Activated CD8-positive, alpha-beta memory T cell treated with anti-CD3 and anti-CD28 coated beads for 36 hours (primary cell): ENCODE measurements around the gene CTDSP1. TPM values are rescaled to one million over a fixed set of nuclear protein-coding genes. Genes with fewer than 3 reads are reported as not detected.

ENCODE experiments used
- CTCF ChIA-PET: fragments of 350-600 bp; sonication (Branson Sonifier 250); formaldehyde crosslinking; loops from one replicate; lab custom pipeline; 2021; ENCODE audit warnings: antibody characterized with exemption; lab: Charles Lee
- POLR2A ChIA-PET: fragments of 350-600 bp; sonication (Branson Sonifier 250); formaldehyde crosslinking; loops from one replicate; lab custom pipeline; 2021; ENCODE audit warnings: antibody characterized with exemption; lab: Charles Lee
- total RNA-seq, 2 experiments: library from RNA; stranded (reverse); gene quantifications; one replicate each; pipeline ENCODE4 v1.2.3, GENCODE V29; 2021

CTDSP1 gene, protein sequence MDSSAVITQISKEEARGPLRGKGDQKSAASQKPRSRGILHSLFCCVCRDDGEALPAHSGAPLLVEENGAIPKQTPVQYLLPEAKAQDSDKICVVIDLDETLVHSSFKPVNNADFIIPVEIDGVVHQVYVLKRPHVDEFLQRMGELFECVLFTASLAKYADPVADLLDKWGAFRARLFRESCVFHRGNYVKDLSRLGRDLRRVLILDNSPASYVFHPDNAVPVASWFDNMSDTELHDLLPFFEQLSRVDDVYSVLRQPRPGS
- 100 to 1,000 TPM; 100 to 104 TPM for total RNA-seq

DNA sequence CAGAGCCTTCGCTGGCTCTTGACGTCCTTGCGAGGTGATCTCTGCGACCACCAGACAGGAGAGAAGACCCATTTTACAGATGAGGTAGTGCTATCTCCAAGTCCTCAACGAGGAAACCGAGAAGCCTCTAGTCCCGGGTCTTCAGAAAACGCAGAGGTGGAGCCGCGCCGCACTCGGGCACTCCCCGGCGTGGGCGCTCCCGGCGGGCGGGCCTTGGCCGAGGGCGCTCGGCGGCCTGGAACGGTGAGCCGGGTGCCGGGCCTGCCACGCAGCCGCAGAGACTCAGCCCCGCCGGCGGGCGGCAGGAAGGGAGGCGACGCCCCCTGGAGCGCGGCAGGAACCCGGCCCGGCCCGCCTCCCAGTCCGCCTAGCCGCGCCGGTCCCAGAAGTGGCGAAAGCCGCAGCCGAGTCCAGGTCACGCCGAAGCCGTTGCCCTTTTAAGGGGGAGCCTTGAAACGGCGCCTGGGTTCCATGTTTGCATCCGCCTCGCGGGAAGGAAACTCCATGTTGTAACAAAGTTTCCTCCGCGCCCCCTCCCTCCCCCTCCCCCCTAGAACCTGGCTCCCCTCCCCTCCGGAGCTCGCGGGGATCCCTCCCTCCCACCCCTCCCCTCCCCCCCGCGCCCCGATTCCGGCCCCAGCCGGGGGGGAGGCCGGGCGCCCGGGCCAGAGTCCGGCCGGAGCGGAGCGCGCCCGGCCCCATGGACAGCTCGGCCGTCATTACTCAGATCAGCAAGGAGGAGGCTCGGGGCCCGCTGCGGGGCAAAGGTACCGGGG is at the start of gene CTDSP1:
Gene CTDSP1, plus strand, starts transcription at position 478 of the 776 bp plus-strand sequence. Its CDS starts 223 bp downstream, at position 701.
- CTCF ChIA-PET: interaction anchor here (0.7 to 1.1 kb wide), 3 partner anchors 109 to 170 kb away, joined by 3 to 4 read pairs (median 3); partner anchors contain the start of genes AAMP and PNKD

DNA sequence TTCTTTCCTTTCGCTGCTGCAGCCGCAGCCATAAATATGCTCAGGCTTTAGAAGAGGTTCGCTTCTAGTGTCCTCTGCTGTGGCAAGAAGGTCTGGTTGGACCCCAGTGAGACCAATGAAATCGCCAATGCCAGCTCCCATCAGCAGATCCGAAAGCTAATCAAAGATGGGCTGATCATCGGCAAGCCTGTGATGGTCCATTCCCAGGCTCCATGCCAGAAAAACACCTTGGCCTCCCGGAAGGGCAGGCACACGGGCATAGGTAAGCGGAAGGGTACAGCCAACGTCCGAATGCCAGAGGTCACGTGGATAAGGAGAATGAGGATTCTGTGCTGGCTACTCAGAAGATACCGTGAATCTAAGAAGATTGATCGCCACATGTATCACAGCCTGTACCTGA is 45.6 kb upstream of the CTDSP1 start:
- ChIA-PET CTCF (interaction anchor here (1.2 kb wide), 1 partner anchor 52 kb away, joined by 3 read pairs; no protein-coding TSS in a partner anchor), POLR2A (no interaction called here)

More for the DNA sequence above, at the start of gene CTDSP1:
- POLR2A ChIA-PET: interaction anchor here (0.6 to 0.7 kb wide), 2 partner anchors 853 to 879 kb away, joined by 3 to 4 read pairs; partner anchors contain the start of gene TUBA4B

DNA sequence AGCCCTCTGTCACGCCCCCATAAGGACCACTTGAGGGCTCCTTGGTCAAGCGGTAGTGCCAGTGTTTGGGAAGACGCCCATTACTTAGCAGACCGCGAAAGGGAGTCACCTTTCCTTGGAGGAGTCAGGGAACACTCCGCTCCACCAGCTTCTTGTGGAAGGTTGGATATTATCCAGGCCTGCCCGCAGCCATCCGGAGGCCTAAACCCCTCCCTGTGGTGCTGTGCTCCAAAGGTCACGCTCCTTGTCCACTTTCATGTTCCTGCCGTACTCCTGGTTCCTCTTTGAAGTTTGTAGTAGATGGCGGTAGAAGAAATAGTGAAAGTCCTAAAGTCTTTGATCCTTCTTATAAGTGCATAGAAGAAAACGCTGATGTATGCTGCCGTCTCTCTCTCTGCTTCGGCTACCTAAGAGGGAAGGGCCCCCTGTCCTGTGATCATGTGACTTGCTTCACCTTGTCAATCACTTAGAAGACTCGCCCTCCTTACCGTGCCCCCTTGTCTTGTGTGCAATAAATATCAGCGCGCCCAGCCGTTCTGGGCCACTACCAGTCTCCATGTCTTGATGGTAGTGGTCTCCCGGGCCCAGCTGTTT is 44.7 kb upstream of the CTDSP1 start:
- ChIA-PET CTCF (interaction anchor here (0.7 to 2.6 kb wide), 4 partner anchors 53 to 1290 kb away, joined by 3 to 13 read pairs (median 8); no protein-coding TSS in a partner anchor), POLR2A (no interaction called here)

DNA sequence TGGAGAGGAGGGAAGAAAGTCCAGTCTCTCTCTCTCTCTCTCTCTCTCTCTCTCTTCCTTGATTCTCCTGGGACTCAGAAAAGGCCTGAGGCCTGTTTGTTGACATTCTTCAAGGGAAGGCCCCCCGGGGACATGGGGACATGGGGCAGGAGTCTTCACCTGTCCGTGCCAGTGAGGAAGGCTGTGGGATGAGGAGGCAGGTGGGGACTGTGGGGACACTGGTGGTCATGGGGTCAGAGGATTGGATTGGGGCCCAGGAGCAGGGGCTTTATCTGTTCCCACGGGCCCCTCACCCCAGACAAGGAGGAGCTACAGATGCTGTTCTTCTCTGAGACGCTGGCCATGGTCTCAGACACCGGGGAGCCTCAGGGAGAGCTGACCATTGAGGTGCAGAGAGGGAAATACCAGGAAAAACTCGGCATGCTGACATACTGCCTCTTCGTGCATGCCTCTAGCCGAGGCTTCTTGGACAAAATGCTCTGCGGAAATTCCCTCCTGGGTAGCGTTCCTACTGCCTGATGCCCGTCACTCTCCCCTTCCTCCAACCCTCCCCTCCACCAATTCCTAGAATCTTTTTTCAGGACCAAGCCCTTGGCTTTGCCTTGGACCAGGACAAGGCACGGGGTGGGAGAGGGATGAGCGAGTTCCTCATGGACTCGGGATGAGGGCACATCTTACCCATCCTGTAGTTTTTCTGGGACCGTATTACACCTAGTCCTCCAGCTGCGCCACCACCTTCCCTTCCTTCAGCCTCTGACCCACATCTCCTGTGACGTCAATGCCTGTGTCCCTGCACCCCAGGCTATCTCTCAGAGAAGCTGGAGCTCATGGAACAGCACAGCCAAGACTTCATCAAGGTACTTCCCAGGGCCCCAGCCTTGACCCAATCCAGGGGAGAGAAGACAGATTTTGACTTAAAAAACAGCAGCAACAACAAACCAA is 42.2 kb upstream of the CTDSP1 start:
- ChIA-PET POLR2A (no interaction called here), CTCF (interaction anchor here (0.6 to 3.1 kb wide), 17 partner anchors 10 to 353 kb away, joined by 3 to 13 read pairs (median 4); partner anchors contain the start of genes AAMP, PNKD and TTLL4)

DNA sequence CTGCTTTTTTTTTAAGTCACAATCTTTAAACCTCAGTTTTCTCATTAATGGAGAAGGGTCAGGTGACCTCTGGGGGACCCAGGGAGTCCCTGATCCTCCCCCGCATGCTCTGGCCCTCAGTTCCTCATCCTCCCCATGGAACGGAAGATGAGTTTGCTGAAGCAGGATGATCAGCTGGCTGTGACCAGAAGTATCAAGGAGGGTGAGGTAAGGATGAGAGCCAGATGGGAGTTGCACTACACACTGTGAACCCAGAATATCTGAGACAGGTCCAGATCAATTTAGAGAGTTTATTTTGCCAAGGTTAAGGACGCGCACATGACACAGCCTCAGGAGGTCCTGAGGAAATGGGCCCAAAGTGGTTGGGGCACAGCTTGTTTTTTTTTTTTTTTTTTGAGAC is 39.2 kb upstream of the CTDSP1 start:
- ChIA-PET POLR2A (no interaction called here), CTCF (interaction anchor here (0.6 to 3.1 kb wide), 2 partner anchors 59 to 65 kb away, joined by 4 to 10 read pairs; no protein-coding TSS in a partner anchor)

DNA sequence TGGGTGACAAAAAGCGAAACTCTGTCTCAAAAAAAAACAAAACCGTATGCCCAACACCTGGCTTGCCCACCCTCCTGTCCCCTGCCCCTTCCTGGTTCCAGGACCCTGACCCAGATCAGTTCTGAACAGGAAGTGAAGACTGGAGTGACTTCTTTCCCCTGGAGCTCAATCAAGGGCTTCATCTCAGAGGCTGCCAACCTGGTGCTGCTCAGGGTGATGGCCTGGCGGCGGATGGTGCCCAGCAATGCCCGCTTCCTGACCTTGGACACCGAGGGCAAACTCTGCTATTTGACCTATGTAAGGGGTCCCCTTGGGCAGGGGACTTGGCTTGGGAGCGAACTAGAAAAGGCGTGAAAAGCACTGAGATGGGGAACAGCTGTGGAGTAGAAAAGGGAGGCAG is 37.1 kb upstream of the CTDSP1 start:
- ChIA-PET CTCF (interaction anchor here (1.0 kb wide), 1 partner anchor 46 kb away, joined by 3 read pairs; no protein-coding TSS in a partner anchor), POLR2A (no interaction called here)

GRCh38 chr2:218363736-218364135 is 35.9 kb upstream of the CTDSP1 start:
- POLR2A ChIA-PET: interaction anchor here (0.7 kb wide), 1 partner anchor 36 kb away, joined by 4 read pairs; no protein-coding TSS in a partner anchor

DNA sequence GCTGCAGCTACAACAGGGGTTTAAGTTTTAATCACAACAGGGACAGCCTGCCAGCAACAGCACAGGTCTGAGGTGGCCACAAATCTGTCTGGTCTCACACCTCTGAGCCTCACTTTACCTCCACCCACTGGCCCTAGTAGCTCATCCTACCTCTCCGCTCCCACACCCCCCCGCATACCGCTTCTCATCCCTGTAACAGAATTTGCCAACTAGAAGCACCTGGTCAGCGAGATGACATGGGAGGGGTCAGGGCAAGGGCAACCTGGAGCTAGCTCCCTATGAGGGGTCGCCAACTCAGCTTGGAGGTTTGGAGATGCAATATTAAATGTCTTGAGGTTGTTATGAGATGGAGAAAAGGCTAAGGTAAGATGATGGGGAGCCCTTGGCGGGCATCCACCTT is 35.5 kb upstream of the CTDSP1 start:
- ChIA-PET CTCF (no interaction called here), POLR2A (interaction anchor here (0.8 kb wide), 1 partner anchor 94 kb away, joined by 3 read pairs; the partner anchor contains the start of gene PNKD)

More at GRCh38 chr2:218363736-218364135, 35.9 kb upstream of the CTDSP1 start:
- CTCF ChIA-PET: no interaction called here

GRCh38 chr2:218366621-218367414 is 32.9 kb upstream of the CTDSP1 start:
- ChIA-PET POLR2A (interaction anchor here (1.1 kb wide), 1 partner anchor 97 kb away, joined by 3 read pairs; the partner anchor contains the start of genes AAMP and PNKD), CTCF (interaction anchor here (0.6 to 1.3 kb wide), 3 partner anchors 10 to 213 kb away, joined by 3 to 6 read pairs (median 4); partner anchors contain the start of gene CATIP)

DNA sequence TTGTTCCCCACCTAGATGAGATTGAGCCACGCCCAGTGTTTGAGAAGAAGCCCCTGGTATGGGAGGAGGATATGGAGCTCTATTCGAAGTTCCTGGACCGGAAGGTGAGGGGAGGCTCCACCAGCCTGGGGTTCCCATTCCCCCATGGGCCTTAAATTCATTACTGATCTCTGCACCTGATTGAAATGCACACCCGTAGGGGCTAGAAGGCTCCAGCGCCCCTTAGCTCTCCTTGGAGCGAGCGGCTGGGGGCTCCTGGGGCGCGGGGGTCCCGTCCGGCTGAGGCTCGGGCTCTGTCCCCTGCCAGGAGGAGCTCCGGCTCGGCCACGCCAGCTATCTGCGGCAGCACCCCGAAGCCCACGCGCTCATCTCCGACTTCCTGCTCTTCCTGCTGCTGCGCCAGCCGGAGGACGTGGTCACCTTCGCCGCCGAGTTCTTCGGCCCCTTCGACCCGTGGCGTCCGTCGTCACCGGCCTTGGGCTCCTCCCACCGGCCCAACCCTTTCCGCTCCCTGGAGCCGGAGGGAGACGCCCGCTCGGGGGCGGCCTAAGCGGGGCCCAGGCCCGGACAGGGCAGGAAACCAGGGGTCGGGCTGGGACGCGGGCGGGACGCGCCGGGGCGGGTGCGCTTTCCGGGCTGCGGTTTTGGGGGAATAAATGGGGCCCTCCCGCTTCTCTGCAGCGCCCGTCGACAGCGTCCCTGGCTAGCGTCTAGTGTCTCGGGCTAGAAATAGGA is 32.1 kb upstream of the CTDSP1 start:
- POLR2A ChIA-PET: interaction anchor here (1.1 kb wide), 1 partner anchor 98 kb away, joined by 3 read pairs; the partner anchor contains the start of genes AAMP and PNKD
- CTCF ChIA-PET: interaction anchor here (1.1 to 1.3 kb wide), 2 partner anchors 11 to 65 kb away, joined by 4 to 6 read pairs; partner anchors contain the start of gene CATIP

DNA sequence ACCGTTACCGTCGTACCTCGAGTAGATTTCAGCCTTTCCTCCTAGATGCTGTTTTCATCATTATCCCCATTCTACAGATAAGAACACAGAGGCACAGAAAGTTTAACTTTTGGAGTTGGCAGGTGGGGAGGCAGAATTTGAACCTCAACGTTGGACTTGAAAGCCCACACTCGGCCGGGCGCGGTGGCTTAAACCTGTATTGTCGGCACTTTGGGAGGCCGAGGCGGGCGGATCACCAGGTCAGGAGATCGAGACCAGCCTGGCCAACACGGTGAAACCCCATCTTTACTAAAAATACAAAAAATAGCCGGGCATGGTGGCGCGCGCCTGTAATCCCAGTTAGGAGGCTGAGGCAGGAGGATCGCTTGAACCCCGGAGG is 31.5 kb upstream of the CTDSP1 start:
- CTCF ChIA-PET: interaction anchor here (1.6 kb wide), 1 partner anchor 66 kb away, joined by 5 read pairs; no protein-coding TSS in a partner anchor

DNA sequence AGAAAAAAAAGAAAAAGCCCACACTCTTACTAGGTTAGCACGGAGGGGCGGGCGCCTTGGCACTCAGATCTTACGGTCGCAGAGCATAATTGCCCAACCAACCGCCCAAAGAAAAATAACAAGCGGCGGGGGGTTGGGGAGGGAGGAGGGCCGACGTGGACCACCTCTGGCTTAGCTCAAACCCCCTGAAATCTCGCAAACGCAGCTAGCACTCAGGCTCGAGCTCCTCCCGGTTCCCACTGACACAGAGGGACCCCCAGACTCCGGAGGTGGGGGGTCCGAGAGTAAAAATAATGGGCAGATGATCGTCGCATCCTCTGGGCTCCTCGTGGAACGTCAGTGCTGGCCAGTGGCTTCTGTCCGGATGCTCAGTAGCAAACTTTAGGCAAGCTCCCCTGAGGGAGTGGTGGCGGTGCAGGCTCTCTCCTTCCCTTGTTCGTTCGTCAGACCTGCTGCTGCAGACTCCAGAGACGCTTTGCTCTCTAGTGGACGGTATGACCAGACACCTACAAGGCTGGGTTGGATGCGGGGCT is 31.0 kb upstream of the CTDSP1 start:
- POLR2A ChIA-PET: no interaction called here
- CTCF ChIA-PET: interaction anchor here (1.6 kb wide), 1 partner anchor 67 kb away, joined by 5 read pairs; no protein-coding TSS in a partner anchor

More for the DNA sequence above, 31.5 kb upstream of the CTDSP1 start:
- POLR2A ChIA-PET: no interaction called here

- CTCF ChIA-PET: interaction anchor here (1.6 kb wide), 1 partner anchor 67 kb away, joined by 5 read pairs; no protein-coding TSS in a partner anchor
- POLR2A ChIA-PET: no interaction called here
These were observed 30.3 kb upstream of the CTDSP1 start for GRCh38 chr2:218369330-218369729.

DNA sequence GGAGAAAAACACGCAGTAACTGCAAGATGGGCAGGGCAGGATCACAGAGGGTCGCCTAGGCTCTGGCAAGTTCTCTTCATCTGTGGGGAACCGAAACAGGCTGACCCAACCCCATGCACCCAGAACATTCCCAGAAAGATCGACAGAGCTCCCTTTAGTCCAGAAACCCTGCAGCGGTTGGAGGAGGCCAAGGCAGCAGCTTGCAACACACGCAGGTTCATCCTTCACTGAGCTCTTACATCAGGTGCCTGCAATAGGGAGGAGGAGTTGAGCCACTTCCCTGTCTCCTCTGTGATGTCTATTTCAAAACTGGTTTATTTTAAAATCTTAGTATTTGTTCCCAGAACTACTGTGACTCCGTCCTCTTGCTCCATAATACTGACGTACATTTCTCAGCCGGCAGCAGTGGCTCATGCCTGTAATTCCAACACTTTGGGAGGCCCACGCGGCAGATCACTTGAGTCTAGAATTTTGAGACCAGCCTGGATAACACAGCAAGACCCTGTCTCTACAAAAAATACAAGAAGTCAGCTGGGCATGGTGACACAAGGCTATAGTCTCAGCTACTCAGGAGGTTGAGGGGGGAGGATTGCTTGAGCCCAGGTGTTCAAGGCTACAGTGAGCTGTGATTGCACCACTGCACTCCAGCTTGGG is 29.1 kb upstream of the CTDSP1 start:
- ChIA-PET POLR2A (no interaction called here), CTCF (no interaction called here)

DNA sequence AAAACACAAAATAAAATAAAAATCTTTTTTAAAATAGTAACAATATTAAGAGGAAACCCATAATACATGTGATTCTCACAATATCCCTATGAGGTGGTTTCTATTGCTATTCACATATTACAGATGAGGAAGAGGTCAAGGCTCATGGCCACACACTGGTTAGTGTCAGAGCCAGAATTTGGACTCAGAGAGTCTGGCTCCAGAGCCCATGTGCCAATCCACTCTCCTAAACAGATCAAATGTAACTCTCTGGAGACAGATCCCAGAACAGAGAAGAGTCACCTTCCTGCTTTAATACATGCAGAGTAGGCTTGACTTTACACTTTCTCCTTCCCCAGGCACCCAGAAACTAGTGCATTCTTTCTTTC is 27.7 kb upstream of the CTDSP1 start:
- ChIA-PET POLR2A (no interaction called here), CTCF (no interaction called here)
